Glomerular endothelial cell (primary cell): ENCODE data around the gene AATF. TPM values are rescaled to one million over a fixed set of nuclear protein-coding genes. Genes with fewer than 3 reads are reported as not detected.

Experiments used
- DNase-seq: peaks from one replicate; pipeline ENCODE4 v3.0.0-alpha.2; 2011; ENCODE audit warnings: low read depth, low spot score; ENCODE audit errors: extremely low read depth
- total RNA-seq: library from RNA; depleted of rRNA; stranded (reverse); fragments of >200 nt; gene quantifications from 2 replicates; pipeline ENCODE4 v1.2.3, GENCODE V29; 2015

Gene AATF
- total RNA-seq, 1 donor from 2014 or later: 26.7 TPM

- no peak for DNase-seq
Observed at GRCh38 chr17:36940313-36941264, 8.2 kb upstream of the AATF start.

GRCh38 chr17:36941265-36942010 lies 7.3 kb upstream of the AATF start:
- DNase-seq: no peak

- no peak for DNase-seq
Observed at GRCh38 chr17:36942019-36942599, 6.6 kb upstream of the AATF start.

GRCh38 chr17:36942631-36943125 lies 6.1 kb upstream of the AATF start:
- DNase-seq: no peak

- DNase-seq: no peak
Observed at GRCh38 chr17:36943250-36944191, 5.2 kb upstream of the AATF start.

- DNase-seq: no peak
Observed at GRCh38 chr17:36944553-36944952, 4.2 kb upstream of the AATF start.

GRCh38 chr17:36945140-36945539 lies 3.6 kb upstream of the AATF start:
- DNase-seq: no peak

GRCh38 chr17:36945959-36946725 lies 2.6 kb upstream of the AATF start:
- no peak for DNase-seq

- no peak for DNase-seq
Observed at GRCh38 chr17:36946726-36947091, 2.0 kb upstream of the AATF start.

- DNase-seq: no peak
Observed at GRCh38 chr17:36947922-36948716, 635 bp upstream of the AATF start.

GRCh38 chr17:36949461-36949927 lies 740 bp downstream of the AATF start:
- no peak for DNase-seq

- no peak for DNase-seq
Observed at GRCh38 chr17:36950027-36950426, 1.3 kb downstream of the AATF start.

GRCh38 chr17:36951084-36951789 lies 2.5 kb downstream of the AATF start:
- no peak for DNase-seq

- DNase-seq: no peak
Observed at GRCh38 chr17:36971508-36971907, 22.8 kb downstream of the AATF start.

- no peak for DNase-seq
Observed at GRCh38 chr17:36972186-36972700, 23.5 kb downstream of the AATF start.

GRCh38 chr17:36972905-36973304 lies 24.2 kb downstream of the AATF start:
- DNase-seq: no peak

- DNase-seq: no peak
Observed at GRCh38 chr17:36975922-36976515, 27.3 kb downstream of the AATF start.
